Liver (tissue), 3 donors: Measurements from ENCODE around the gene SAT1.

Experiments used
- EGR1 ChIP-seq, 2 donors: IDR thresholded peaks; 2 replicates each; pipeline ENCODE4 v1.6.1; 2016 to 2018; ENCODE audit warnings: antibody characterized with exemption in 2 of 2, low read depth in 2 of 2
- RXRA ChIP-seq, 2 donors: IDR thresholded peaks; 2 replicates each; pipeline ENCODE4 v1.6.1; 2017 to 2018; ENCODE audit warnings: antibody characterized with exemption in 2 of 2, mild to moderate bottlenecking in 1 of 2
- TAF1 ChIP-seq: conservative IDR thresholded peaks from 2 replicates; pipeline ENCODE4 v1.6.1; 2016; ENCODE audit warnings: antibody characterized with exemption, mild to moderate bottlenecking
- TF ChIP-seq, protein P1 (sequence below): fragments of 150-350 bp; IDR thresholded peaks from 2 replicates; pipeline ENCODE4 v1.5.1; 2017; ENCODE audit warnings: improper control_type of control experiment, low read depth, low read length; ENCODE audit not compliant: missing input control
- TF ChIP-seq, protein P2 (sequence below): IDR thresholded peaks from 2 replicates; pipeline ENCODE4 v1.6.1; 2016; ENCODE audit warnings: antibody characterized with exemption
- donor health status: healthy.
- donor health status: healthy.

DNA sequence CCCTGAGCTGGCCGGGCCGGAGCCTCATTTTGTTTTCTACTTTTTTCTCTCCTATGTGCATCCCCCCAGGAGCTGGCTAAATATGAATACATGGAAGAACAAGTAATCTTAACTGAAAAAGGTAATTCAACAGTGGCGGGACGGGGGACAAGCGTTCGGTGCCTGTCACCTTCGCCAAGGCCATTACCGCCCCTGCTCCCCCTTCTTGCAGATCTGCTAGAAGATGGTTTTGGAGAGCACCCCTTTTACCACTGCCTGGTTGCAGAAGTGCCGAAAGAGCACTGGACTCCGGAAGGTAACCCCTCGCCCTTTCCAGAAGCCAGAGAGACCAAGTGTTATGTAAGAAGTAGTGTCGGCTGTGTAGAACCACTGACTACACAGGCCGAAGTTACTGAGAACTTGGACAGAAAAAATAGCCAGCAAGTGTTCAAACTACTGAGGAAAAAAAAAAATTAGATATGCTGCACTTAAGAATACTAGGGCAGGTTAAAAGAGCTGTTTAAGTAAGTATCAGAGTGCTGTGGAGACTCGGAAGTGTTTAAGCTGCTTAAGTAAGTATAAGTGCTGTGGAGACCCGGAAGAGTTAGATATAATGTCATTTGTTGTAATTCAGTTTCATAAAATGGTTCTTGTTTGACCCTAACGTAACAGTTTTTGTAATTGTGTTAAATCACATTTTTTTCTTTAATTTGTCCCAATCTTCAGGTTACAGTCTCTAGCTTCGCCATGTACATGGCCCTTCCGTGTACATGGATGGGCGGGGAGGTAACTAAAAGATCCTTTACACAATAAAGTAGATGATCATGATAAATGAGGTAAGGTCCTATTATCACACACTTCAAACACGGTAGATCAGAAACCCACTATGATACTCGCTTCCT is 856 bp downstream of the SAT1 start:
- TF ChIP-seq, protein P1, sequence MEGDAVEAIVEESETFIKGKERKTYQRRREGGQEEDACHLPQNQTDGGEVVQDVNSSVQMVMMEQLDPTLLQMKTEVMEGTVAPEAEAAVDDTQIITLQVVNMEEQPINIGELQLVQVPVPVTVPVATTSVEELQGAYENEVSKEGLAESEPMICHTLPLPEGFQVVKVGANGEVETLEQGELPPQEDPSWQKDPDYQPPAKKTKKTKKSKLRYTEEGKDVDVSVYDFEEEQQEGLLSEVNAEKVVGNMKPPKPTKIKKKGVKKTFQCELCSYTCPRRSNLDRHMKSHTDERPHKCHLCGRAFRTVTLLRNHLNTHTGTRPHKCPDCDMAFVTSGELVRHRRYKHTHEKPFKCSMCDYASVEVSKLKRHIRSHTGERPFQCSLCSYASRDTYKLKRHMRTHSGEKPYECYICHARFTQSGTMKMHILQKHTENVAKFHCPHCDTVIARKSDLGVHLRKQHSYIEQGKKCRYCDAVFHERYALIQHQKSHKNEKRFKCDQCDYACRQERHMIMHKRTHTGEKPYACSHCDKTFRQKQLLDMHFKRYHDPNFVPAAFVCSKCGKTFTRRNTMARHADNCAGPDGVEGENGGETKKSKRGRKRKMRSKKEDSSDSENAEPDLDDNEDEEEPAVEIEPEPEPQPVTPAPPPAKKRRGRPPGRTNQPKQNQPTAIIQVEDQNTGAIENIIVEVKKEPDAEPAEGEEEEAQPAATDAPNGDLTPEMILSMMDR, result no peak
- TF ChIP-seq TAF1, result no peak
- TF ChIP-seq, protein P2, sequence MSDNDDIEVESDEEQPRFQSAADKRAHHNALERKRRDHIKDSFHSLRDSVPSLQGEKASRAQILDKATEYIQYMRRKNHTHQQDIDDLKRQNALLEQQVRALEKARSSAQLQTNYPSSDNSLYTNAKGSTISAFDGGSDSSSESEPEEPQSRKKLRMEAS, result no peak
- no peak for TF ChIP-seq EGR1 (IDR thresholded peaks at IDR 0.05; ENCODE audit: low read depth in 2 of 2)
- TF ChIP-seq RXRA (IDR thresholded peaks at IDR 0.05), result no peak
